Stomach (tissue), 4 donors: Measurements from ENCODE around the gene CHRNE.

Experiments used
- EP300 ChIP-seq: sonication (generic); formaldehyde crosslinking; IDR thresholded peaks from one replicate; pipeline ENCODE4 v1.6.1; 2017; ENCODE audit warnings: antibody characterized with exemption
- POLR2A ChIP-seq, 4 donors: fragments of 450-650 bp; IDR thresholded peaks; one replicate each; pipeline ENCODE4 v1.6.1; 2016; ENCODE audit warnings: antibody characterized with exemption in 4 of 4, control low read depth in 2 of 4, mild to moderate bottlenecking in 1 of 4, moderate library complexity in 1 of 4
- POLR2AphosphoS5 ChIP-seq, 3 donors: sonication (generic); formaldehyde crosslinking; IDR thresholded peaks; one replicate each; pipeline ENCODE4 v1.6.1; 2016; ENCODE audit warnings: antibody characterized with exemption in 3 of 3
- TF ChIP-seq, protein P1 (sequence below), 7 experiments: fragments of 450-650 bp in 4 of 7; fragments of 200-600 bp in 3 of 7; sonication (generic) in 3 of 7; IDR thresholded peaks; one replicate each; pipeline ENCODE4 v1.5.1; 2016 to 2019; ENCODE audit warnings: antibody characterized with exemption in 7 of 7, control low read depth in 2 of 7, mild to moderate bottlenecking in 1 of 7

- TF ChIP-seq, protein P1, sequence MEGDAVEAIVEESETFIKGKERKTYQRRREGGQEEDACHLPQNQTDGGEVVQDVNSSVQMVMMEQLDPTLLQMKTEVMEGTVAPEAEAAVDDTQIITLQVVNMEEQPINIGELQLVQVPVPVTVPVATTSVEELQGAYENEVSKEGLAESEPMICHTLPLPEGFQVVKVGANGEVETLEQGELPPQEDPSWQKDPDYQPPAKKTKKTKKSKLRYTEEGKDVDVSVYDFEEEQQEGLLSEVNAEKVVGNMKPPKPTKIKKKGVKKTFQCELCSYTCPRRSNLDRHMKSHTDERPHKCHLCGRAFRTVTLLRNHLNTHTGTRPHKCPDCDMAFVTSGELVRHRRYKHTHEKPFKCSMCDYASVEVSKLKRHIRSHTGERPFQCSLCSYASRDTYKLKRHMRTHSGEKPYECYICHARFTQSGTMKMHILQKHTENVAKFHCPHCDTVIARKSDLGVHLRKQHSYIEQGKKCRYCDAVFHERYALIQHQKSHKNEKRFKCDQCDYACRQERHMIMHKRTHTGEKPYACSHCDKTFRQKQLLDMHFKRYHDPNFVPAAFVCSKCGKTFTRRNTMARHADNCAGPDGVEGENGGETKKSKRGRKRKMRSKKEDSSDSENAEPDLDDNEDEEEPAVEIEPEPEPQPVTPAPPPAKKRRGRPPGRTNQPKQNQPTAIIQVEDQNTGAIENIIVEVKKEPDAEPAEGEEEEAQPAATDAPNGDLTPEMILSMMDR (IDR thresholded peaks at IDR 0.05), result no peak
- TF ChIP-seq POLR2A (IDR thresholded peaks at IDR 0.05) (no peak), EP300 (no peak), POLR2AphosphoS5 (IDR thresholded peaks at IDR 0.05) (no peak)
Observed at GRCh38 chr17:4945944-4946280, 43.0 kb upstream of the CHRNE start.
